CD14-positive monocyte (primary cell): ENCODE data around the gene CDH12. TPM values are rescaled to one million over a fixed set of nuclear protein-coding genes. Genes with fewer than 3 reads are reported as not detected.

ENCODE experiments used
- DNase-seq, 3 donors: peaks; one replicate each; pipeline ENCODE4 v3.0.0-alpha.2; 2011 to 2022
- H2AFZ ChIP-seq: 2 replicates; pipeline ENCODE4 v1.6.0; 2012; ENCODE audit warnings: mild to moderate bottlenecking, low read depth, low read length, inconsistent platforms; ENCODE audit not compliant: insufficient read depth, poor library complexity, severe bottlenecking
- H3K27ac ChIP-seq, 2 donors: 1 replicate in 1 of 2; 2 replicates in 1 of 2; pipeline ENCODE4 v1.5.1; 2012 to 2013; ENCODE audit warnings: low read length in 2 of 2, control low read depth in 1 of 2, inconsistent platforms in 1 of 2, low read depth in 1 of 2, mild to moderate bottlenecking in 1 of 2
- H3K27me3 ChIP-seq, 2 donors: one replicate each; pipeline versions ENCODE4 v1.6.0 to v1.6.1; 2011 to 2013; ENCODE audit warnings: low read length in 2 of 2; ENCODE audit not compliant: control insufficient read depth in 2 of 2, insufficient read depth in 2 of 2
- H3K36me3 ChIP-seq, 2 donors: replicated peaks in 1 of 2; 1 replicate in 1 of 2; 2 replicates in 1 of 2; pipeline versions ENCODE4 v1.5.1 to v1.6.1; 2012 to 2013; ENCODE audit warnings: low read length in 2 of 2, control low read depth in 1 of 2, inconsistent platforms in 1 of 2, mild to moderate bottlenecking in 1 of 2; ENCODE audit not compliant: insufficient read depth in 2 of 2, control insufficient read depth in 1 of 2
- H3K4me1 ChIP-seq, 2 donors: 1 replicate in 1 of 2; 2 replicates in 1 of 2; pipeline versions ENCODE4 v1.5.1 to v1.6.1; 2012 to 2013; ENCODE audit warnings: low read length in 2 of 2, control low read depth in 1 of 2, inconsistent platforms in 1 of 2, mild to moderate bottlenecking in 1 of 2, moderate library complexity in 1 of 2; ENCODE audit not compliant: insufficient read depth in 2 of 2, control insufficient read depth in 1 of 2
- H3K4me2 ChIP-seq: replicated peaks from 2 replicates; pipeline ENCODE3; 2012; ENCODE audit warnings: low read length, moderate library complexity, mild to moderate bottlenecking; ENCODE audit not compliant: poor library complexity, severe bottlenecking; ENCODE audit errors: extremely low read depth
- H3K4me3 ChIP-seq, 3 experiments: fragments of 200-600 bp in 1 of 3; sonication (generic) in 1 of 3; replicated peaks in 1 of 3; 1 replicate in 2 of 3; 2 replicates in 1 of 3; pipeline ENCODE4 v1.5.1; 2011 to 2013; ENCODE audit warnings: low read length in 3 of 3, mild to moderate bottlenecking in 3 of 3, control low read depth in 2 of 3, low read depth in 2 of 3, inconsistent platforms in 1 of 3, moderate library complexity in 1 of 3
- H3K79me2 ChIP-seq: 2 replicates; pipeline ENCODE4 v1.6.0; 2012; ENCODE audit warnings: mild to moderate bottlenecking, control low read depth, inconsistent platforms, low read length, moderate library complexity; ENCODE audit not compliant: insufficient read depth
- H3K9ac ChIP-seq: 2 replicates; pipeline ENCODE4 v1.6.0; 2017; ENCODE audit warnings: low read length, mild to moderate bottlenecking; ENCODE audit not compliant: insufficient read depth, poor library complexity, severe bottlenecking
- H3K9me3 ChIP-seq, 2 donors: replicated peaks in 1 of 2; 1 replicate in 1 of 2; 2 replicates in 1 of 2; pipeline versions ENCODE4 v1.5.1 to v1.6.1; 2012 to 2013; ENCODE audit warnings: low read length in 2 of 2, control low read depth in 1 of 2; ENCODE audit not compliant: control insufficient read depth in 1 of 2, insufficient read depth in 1 of 2
- H4K20me1 ChIP-seq: 2 replicates; pipeline ENCODE4 v1.6.0; 2012; ENCODE audit warnings: mild to moderate bottlenecking, low read length, control low read depth, moderate library complexity; ENCODE audit not compliant: insufficient read depth
- H3K27ac Mint-ChIP-seq, 7 donors: one replicate each; pipeline ENCODE4 v1.8.0; 2020; ENCODE audit warnings: mild to moderate bottlenecking in 7 of 7, mixed read lengths in 7 of 7, moderate library complexity in 6 of 7, inconsistent platforms in 2 of 7
- H3K27me3 Mint-ChIP-seq, 3 donors: one replicate each; pipeline ENCODE4 v1.8.0; 2021 to 2022; ENCODE audit warnings: low read depth in 3 of 3, mild to moderate bottlenecking in 3 of 3, mixed read lengths in 3 of 3, moderate library complexity in 3 of 3, inconsistent platforms in 1 of 3
- H3K36me3 Mint-ChIP-seq, 2 donors: one replicate each; pipeline ENCODE4 v1.8.0; 2020; ENCODE audit warnings: mixed read lengths in 2 of 2, inconsistent platforms in 1 of 2, mild to moderate bottlenecking in 1 of 2
- H3K4me1 Mint-ChIP-seq: one replicate; pipeline ENCODE4 v1.8.0; 2020; ENCODE audit warnings: mild to moderate bottlenecking, mixed read lengths
- H3K4me3 Mint-ChIP-seq, 2 donors: one replicate each; pipeline ENCODE4 v1.8.0; 2020; ENCODE audit warnings: mild to moderate bottlenecking in 2 of 2, mixed read lengths in 2 of 2, moderate library complexity in 1 of 2
- H3K9me3 Mint-ChIP-seq, 7 donors: one replicate each; pipeline ENCODE4 v1.8.0; 2020 to 2022; ENCODE audit warnings: mixed read lengths in 7 of 7, mild to moderate bottlenecking in 6 of 7, moderate library complexity in 6 of 7, inconsistent platforms in 2 of 7
- CTCF ChIP-seq: fragments of 200-600 bp; IDR thresholded peaks from one replicate; pipeline ENCODE4 v1.8.0; 2022; ENCODE audit warnings: antibody characterized with exemption, mild to moderate bottlenecking
- WGBS: methylation state at CpG from one replicate; pipeline ENCODE4 v1.1.5; 2013; ENCODE audit warnings: missing lambda C conversion rate; ENCODE audit not compliant: insufficient coverage; 5-methylcytosine and 5-hydroxymethylcytosine counted together
- intact Hi-C, 2 donors: fragments of 100-400 bp; cut with micrococcal nuclease; formaldehyde crosslinking; loops; one replicate each; pipeline versions ENCODE4 v1.15.0 to v1.15.1; 2023
- polyA plus RNA-seq, 3 donors: library from polyadenylated mRNA; depleted of rRNA in 1 of 3; unstranded in 2 of 3; stranded (reverse) in 1 of 3; fragments of 300-500 nt in 2 of 3; fragments of >200 nt in 1 of 3; fragmentation: Illumina TruSeq in 2 of 3; gene quantifications; 1 replicate in 2 of 3; 2 replicates in 1 of 3; pipeline ENCODE4 v1.2.3, GENCODE V29; 2012 to 2021

Gene CDH12
- polyA plus RNA-seq, 3 donors = not detected

GRCh38 chr5:22242532-22242931 lies 610.6 kb downstream of the CDH12 start:
- Mint-ChIP-seq H3K9me3 (peaks cover 0 to 2% (median 0%) of the 10 kb centered on the region in 7 donors), H3K4me3 (no peak overlapping the region), H3K4me1 (no peaks in the 10 kb centered on the region), H3K36me3 (no peaks in the 10 kb centered on the region), H3K27me3 (no peaks in the 10 kb centered on the region), H3K27ac (no peak overlapping the region)
- 100% methylated on average over 1 of the region's 4 CpGs for WGBS
- no peak overlapping the region for H2AFZ ChIP-seq
- no peak overlapping the region for H3K4me2 ChIP-seq
- H4K20me1 ChIP-seq = no peaks in the 10 kb centered on the region
- TF ChIP-seq CTCF = no peak
- no peaks in the 10 kb centered on the region for H3K4me1 ChIP-seq
- no peak overlapping the region for H3K4me3 ChIP-seq
- H3K9me3 ChIP-seq = no peaks in the 10 kb centered on the region
- no peak for DNase-seq
- no peaks in the 10 kb centered on the region for H3K27me3 ChIP-seq
- H3K27ac ChIP-seq = no peak overlapping the region
- H3K9ac ChIP-seq = no peak overlapping the region
- H3K79me2 ChIP-seq = no peaks in the 10 kb centered on the region
- intact Hi-C loops = no loop called here
- no peaks in the 10 kb centered on the region for H3K36me3 ChIP-seq

- H3K36me3 ChIP-seq = no peaks in the 10 kb centered on the region
- Mint-ChIP-seq H3K4me1 (no peaks in the 10 kb centered on the region), H3K27me3 (no peaks in the 10 kb centered on the region)
Measured at GRCh38 chr5:22238047-22238446, 615.1 kb downstream of the CDH12 start.

More at GRCh38 chr5:22238047-22238446, 615.1 kb downstream of the CDH12 start:
- no peaks in the 10 kb centered on the region for H3K4me1 ChIP-seq
- WGBS = no CpG with 5 or more reads among the region's 1 CpG
- intact Hi-C loops = no loop called here
- no peak overlapping the region for H3K27ac Mint-ChIP-seq
- no peak overlapping the region for H3K27ac ChIP-seq
- H3K27me3 ChIP-seq = no peaks in the 10 kb centered on the region
- no peaks in the 10 kb centered on the region for H3K9me3 Mint-ChIP-seq
- H2AFZ ChIP-seq = no peak overlapping the region
- DNase-seq = no peak
- no peaks in the 10 kb centered on the region for H4K20me1 ChIP-seq
- no peak for TF ChIP-seq CTCF
- no peaks in the 10 kb centered on the region for H3K9me3 ChIP-seq
- no peak overlapping the region for H3K4me3 Mint-ChIP-seq
- no peak overlapping the region for H3K9ac ChIP-seq
- H3K36me3 Mint-ChIP-seq = no peaks in the 10 kb centered on the region
- no peak overlapping the region for H3K4me2 ChIP-seq
- H3K4me3 ChIP-seq = no peak overlapping the region
- H3K79me2 ChIP-seq = no peaks in the 10 kb centered on the region
